HL-60 (cell line): Measurements from ENCODE around the gene OSBPL7.

Experiments used
- DNase-seq, 2 experiments: peaks; one replicate each; pipeline ENCODE4 v3.0.0-alpha.2; 2010 to 2020; ENCODE audit warnings: low read depth in 1 of 2, low spot score in 1 of 2
- H3K27ac ChIP-seq: fragments of 250-450 bp; sonication (Bioruptor Pico); replicated peaks from 2 replicates; pipeline ENCODE4 v1.5.1; 2020; ENCODE audit warnings: mild to moderate bottlenecking, moderate library complexity
- H3K27me3 ChIP-seq: fragments of 250-450 bp; sonication (Bioruptor Pico); 2 replicates; pipeline ENCODE4 v1.5.1; 2021; ENCODE audit warnings: mild to moderate bottlenecking, moderate library complexity; ENCODE audit not compliant: insufficient read depth, poor library complexity, severe bottlenecking
- H3K4me3 ChIP-seq: replicated peaks from 2 replicates; pipeline ENCODE4 v1.5.1; 2011; ENCODE audit warnings: mild to moderate bottlenecking, control low read depth, low read length; ENCODE audit not compliant: insufficient read depth
- GABPA ChIP-seq: IDR thresholded peaks from 2 replicates; pipeline ENCODE4 v1.6.1; 2012; ENCODE audit warnings: low read depth
- POLR2AphosphoS5 ChIP-seq: IDR thresholded peaks from 2 replicates; pipeline ENCODE4 v1.6.1; 2012; ENCODE audit warnings: low read depth
- REST ChIP-seq: IDR thresholded peaks from 2 replicates; pipeline ENCODE4 v1.6.1; 2012; ENCODE audit warnings: low read depth; ENCODE audit not compliant: insufficient replicate concordance
- SPI1 ChIP-seq: IDR thresholded peaks from 2 replicates; pipeline ENCODE4 v1.6.1; 2012; ENCODE audit warnings: low read depth, mild to moderate bottlenecking, borderline replicate concordance
- TF ChIP-seq, protein P1 (sequence below): IDR thresholded peaks from one replicate; pipeline ENCODE4 v1.5.1; 2011; ENCODE audit warnings: low read length, control low read depth, inconsistent platforms; ENCODE audit not compliant: insufficient read depth

The OSBPL7 gene

DNA sequence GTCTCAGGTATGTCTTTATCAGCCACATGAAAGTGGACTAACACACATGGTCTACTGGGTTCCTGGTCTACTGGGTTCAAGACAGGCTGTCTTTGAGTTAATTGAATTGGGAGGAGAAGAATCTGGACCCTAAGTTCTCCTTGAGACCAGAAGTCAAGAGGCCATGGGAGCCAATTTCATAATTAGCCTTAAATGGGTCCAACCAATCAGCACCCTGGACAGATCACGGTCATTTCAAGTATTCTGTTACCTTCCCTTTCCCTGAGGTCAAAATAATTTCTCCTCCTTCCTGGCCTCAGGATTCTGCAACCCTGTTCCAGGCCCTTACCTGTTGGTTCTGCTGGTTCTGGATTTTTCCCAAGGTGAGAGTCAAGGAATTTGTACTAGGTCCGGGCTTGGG lies 23.8 kb downstream of the OSBPL7 start:
- Histone ChIP-seq H3K27me3 (peaks cover 24% of the 10 kb centered on the region), H3K4me3 (no peak overlapping the region), H3K27ac (no peak overlapping the region)
- no peak for DNase-seq
- peak; percentile 94 for TF ChIP-seq REST
- no peak for TF ChIP-seq GABPA

- TF ChIP-seq SPI1: no peak
- no peak for TF ChIP-seq POLR2AphosphoS5
- TF ChIP-seq GABPA: no peak
- TF ChIP-seq, protein P1, sequence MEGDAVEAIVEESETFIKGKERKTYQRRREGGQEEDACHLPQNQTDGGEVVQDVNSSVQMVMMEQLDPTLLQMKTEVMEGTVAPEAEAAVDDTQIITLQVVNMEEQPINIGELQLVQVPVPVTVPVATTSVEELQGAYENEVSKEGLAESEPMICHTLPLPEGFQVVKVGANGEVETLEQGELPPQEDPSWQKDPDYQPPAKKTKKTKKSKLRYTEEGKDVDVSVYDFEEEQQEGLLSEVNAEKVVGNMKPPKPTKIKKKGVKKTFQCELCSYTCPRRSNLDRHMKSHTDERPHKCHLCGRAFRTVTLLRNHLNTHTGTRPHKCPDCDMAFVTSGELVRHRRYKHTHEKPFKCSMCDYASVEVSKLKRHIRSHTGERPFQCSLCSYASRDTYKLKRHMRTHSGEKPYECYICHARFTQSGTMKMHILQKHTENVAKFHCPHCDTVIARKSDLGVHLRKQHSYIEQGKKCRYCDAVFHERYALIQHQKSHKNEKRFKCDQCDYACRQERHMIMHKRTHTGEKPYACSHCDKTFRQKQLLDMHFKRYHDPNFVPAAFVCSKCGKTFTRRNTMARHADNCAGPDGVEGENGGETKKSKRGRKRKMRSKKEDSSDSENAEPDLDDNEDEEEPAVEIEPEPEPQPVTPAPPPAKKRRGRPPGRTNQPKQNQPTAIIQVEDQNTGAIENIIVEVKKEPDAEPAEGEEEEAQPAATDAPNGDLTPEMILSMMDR: no peak
- TF ChIP-seq REST: no peak
Measured at GRCh38 chr17:47792979-47793378, 28.6 kb downstream of the OSBPL7 start.

GRCh38 chr17:47792457-47792856 lies 29.1 kb downstream of the OSBPL7 start:
- no peak for DNase-seq
- Histone ChIP-seq H3K27me3 (peaks cover 54% of the 10 kb centered on the region), H3K4me3 (no peak overlapping the region), H3K27ac (no peak overlapping the region)
- no peak for TF ChIP-seq SPI1
- TF ChIP-seq GABPA: no peak
- no peak for TF ChIP-seq POLR2AphosphoS5
- TF ChIP-seq REST: no peak
- TF ChIP-seq, protein P1: no peak

More at GRCh38 chr17:47792979-47793378, 28.6 kb downstream of the OSBPL7 start:
- Histone ChIP-seq H3K27me3 (peaks cover 54% of the 10 kb centered on the region), H3K27ac (no peak overlapping the region), H3K4me3 (no peak overlapping the region)
- DNase-seq: no peak

DNA sequence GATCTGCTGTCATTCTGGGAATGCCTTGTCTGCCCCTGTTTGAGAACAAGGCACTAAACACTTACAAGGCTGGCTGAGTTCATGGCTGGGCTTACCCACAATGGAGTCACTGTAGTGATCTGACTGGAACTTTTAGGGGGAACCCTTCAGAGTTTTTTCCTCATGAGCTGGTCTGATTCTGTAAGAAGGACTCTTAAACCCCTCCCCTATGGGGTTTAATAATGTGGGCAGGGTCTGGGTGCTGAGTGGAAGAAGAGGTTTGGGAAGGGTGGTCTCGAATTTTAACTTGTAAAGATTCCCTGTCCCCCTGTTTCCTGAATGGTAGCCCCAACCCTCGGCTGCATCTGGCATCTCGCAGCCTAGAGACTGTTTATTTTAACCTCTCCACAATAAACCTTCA lies 30.6 kb downstream of the OSBPL7 start:
- TF ChIP-seq, protein P1: no peak
- TF ChIP-seq SPI1: no peak
- no peak for TF ChIP-seq REST
- TF ChIP-seq GABPA: no peak
- TF ChIP-seq POLR2AphosphoS5: no peak
- no peak for DNase-seq
- Histone ChIP-seq H3K27me3 (peaks cover 54% of the 10 kb centered on the region), H3K4me3 (no peak overlapping the region), H3K27ac (no peak overlapping the region)
